ENCODE results near the gene ILDR2. TPM values are rescaled to one million over a fixed set of nuclear protein-coding genes. Genes with fewer than 3 reads are reported as not detected.
A peak's percentile ranks its signal among the peaks of the same experiment; 100 is the strongest.

The ILDR2 gene
- total RNA-seq, 1 donor from 2014 or later, result 7.8 TPM

- Histone ChIP-seq H3K27ac (ENCODE audit: low read depth, low read length) (peak overlapping the region; percentile 82), H3K79me2 (ENCODE audit: insufficient read depth, low read length) (no peaks in the 10 kb centered on the region)
- FAIRE-seq, result no peak
Observed at GRCh38 chr1:166905136-166905535, 70.2 kb downstream of the ILDR2 start.

GRCh38 chr1:166903232-166903631 lies 72.1 kb downstream of the ILDR2 start:
- DNase-seq (ENCODE audit: low read depth) (no peak), FAIRE-seq (no peak)
- Histone ChIP-seq H3K9ac (ENCODE audit: low read length) (no peak overlapping the region), H3K4me1 (ENCODE audit: insufficient read depth, low read length) (peaks cover 23% of the 10 kb centered on the region), H3K9me3 (ENCODE audit: insufficient read depth, low read depth, low read length) (peaks cover 5% of the 10 kb centered on the region), H4K20me1 (ENCODE audit: insufficient read depth, low read length) (no peaks in the 10 kb centered on the region), H3K27ac (ENCODE audit: low read depth, low read length) (no peak overlapping the region), H3K36me3 (ENCODE audit: insufficient read depth, low read length) (no peaks in the 10 kb centered on the region), H3K4me2 (ENCODE audit: low read length) (no peak overlapping the region), H3K79me2 (ENCODE audit: insufficient read depth, low read length) (no peaks in the 10 kb centered on the region), H3K4me3 (ENCODE audit: insufficient read depth, low read depth, low read length) (no peak overlapping the region), H3K27me3 (ENCODE audit: insufficient read depth, low read length) (peaks cover 26% of the 10 kb centered on the region), H2AFZ (ENCODE audit: low read depth, low read length) (no peak overlapping the region)
- Mint-ChIP-seq H3K36me3 (ENCODE audit: low read depth, unreplicated experiment) (peaks cover 2% of the 10 kb centered on the region), H3K27ac (ENCODE audit: unreplicated experiment) (no peak overlapping the region), H3K4me1 (ENCODE audit: low read depth, unreplicated experiment) (peaks cover 41% of the 10 kb centered on the region), H3K27me3 (ENCODE audit: low read depth, unreplicated experiment) (no peaks in the 10 kb centered on the region), H3K4me3 (ENCODE audit: unreplicated experiment) (no peak overlapping the region), H3K9me3 (ENCODE audit: unreplicated experiment) (peaks cover 2% of the 10 kb centered on the region)
- TF ChIP-seq EZH2 (IDR thresholded peaks at IDR 0.05; ENCODE audit: insufficient read depth, low read length) (no peak), CTCF (IDR thresholded peaks at IDR 0.05; ENCODE audit: insufficient read depth, low read depth, low read length) (no peak)

More at GRCh38 chr1:166905136-166905535, 70.2 kb downstream of the ILDR2 start:
- H3K4me1 ChIP-seq (ENCODE audit: insufficient read depth, low read length), result peaks cover 23% of the 10 kb centered on the region
- Mint-ChIP-seq H3K4me3 (ENCODE audit: unreplicated experiment) (no peak overlapping the region), H3K9me3 (ENCODE audit: unreplicated experiment) (peaks cover 2% of the 10 kb centered on the region), H3K27ac (ENCODE audit: unreplicated experiment) (peak overlapping the region; percentile 92), H3K36me3 (ENCODE audit: low read depth, unreplicated experiment) (no peaks in the 10 kb centered on the region), H3K4me1 (ENCODE audit: low read depth, unreplicated experiment) (peaks cover 49% of the 10 kb centered on the region), H3K27me3 (ENCODE audit: low read depth, unreplicated experiment) (no peaks in the 10 kb centered on the region)
- peak overlapping the region; percentile 60 for H3K4me2 ChIP-seq (ENCODE audit: low read length)
- H2AFZ ChIP-seq (ENCODE audit: low read depth, low read length), result no peak overlapping the region
- peak; percentile 83 for DNase-seq (ENCODE audit: low read depth)
- no peaks in the 10 kb centered on the region for H4K20me1 ChIP-seq (ENCODE audit: insufficient read depth, low read length)
- peak overlapping the region; percentile 1 for H3K4me3 ChIP-seq (ENCODE audit: insufficient read depth, low read depth, low read length)
- TF ChIP-seq CTCF (IDR thresholded peaks at IDR 0.05; ENCODE audit: insufficient read depth, low read depth, low read length) (no peak), EZH2 (IDR thresholded peaks at IDR 0.05; ENCODE audit: insufficient read depth, low read length) (no peak)
- H3K9me3 ChIP-seq (ENCODE audit: insufficient read depth, low read depth, low read length), result peaks cover 5% of the 10 kb centered on the region
- H3K9ac ChIP-seq (ENCODE audit: low read length), result peak overlapping the region; percentile 56
- H3K36me3 ChIP-seq (ENCODE audit: insufficient read depth, low read length), result no peaks in the 10 kb centered on the region
- peaks cover 28% of the 10 kb centered on the region for H3K27me3 ChIP-seq (ENCODE audit: insufficient read depth, low read length)

- Mint-ChIP-seq H3K36me3 (ENCODE audit: low read depth, unreplicated experiment) (peaks cover 2% of the 10 kb centered on the region), H3K27ac (ENCODE audit: unreplicated experiment) (no peak overlapping the region), H3K4me1 (ENCODE audit: low read depth, unreplicated experiment) (peaks cover 37% of the 10 kb centered on the region), H3K27me3 (ENCODE audit: low read depth, unreplicated experiment) (no peaks in the 10 kb centered on the region), H3K4me3 (ENCODE audit: unreplicated experiment) (no peak overlapping the region), H3K9me3 (ENCODE audit: unreplicated experiment) (peaks cover 6% of the 10 kb centered on the region)
- Histone ChIP-seq H3K79me2 (ENCODE audit: insufficient read depth, low read length) (no peaks in the 10 kb centered on the region), H3K9ac (ENCODE audit: low read length) (no peak overlapping the region), H3K27me3 (ENCODE audit: insufficient read depth, low read length) (peaks cover 23% of the 10 kb centered on the region), H3K4me1 (ENCODE audit: insufficient read depth, low read length) (peaks cover 23% of the 10 kb centered on the region), H2AFZ (ENCODE audit: low read depth, low read length) (no peak overlapping the region), H3K27ac (ENCODE audit: low read depth, low read length) (no peak overlapping the region), H3K9me3 (ENCODE audit: insufficient read depth, low read depth, low read length) (no peaks in the 10 kb centered on the region), H4K20me1 (ENCODE audit: insufficient read depth, low read length) (no peaks in the 10 kb centered on the region), H3K4me2 (ENCODE audit: low read length) (no peak overlapping the region), H3K36me3 (ENCODE audit: insufficient read depth, low read length) (no peaks in the 10 kb centered on the region), H3K4me3 (ENCODE audit: insufficient read depth, low read depth, low read length) (no peak overlapping the region)
- peak; percentile 58 for DNase-seq (ENCODE audit: low read depth)
- no peak for TF ChIP-seq CTCF (IDR thresholded peaks at IDR 0.05; ENCODE audit: insufficient read depth, low read depth, low read length)
- no peak for TF ChIP-seq EZH2 (IDR thresholded peaks at IDR 0.05; ENCODE audit: insufficient read depth, low read length)
- FAIRE-seq, result no peak
Observed at GRCh38 chr1:166902279-166902678, 73.1 kb downstream of the ILDR2 start.
